MM.1S (cell line): ENCODE results near the gene IFT80.

Source experiments
- DNase-seq: peaks from one replicate; pipeline ENCODE4 v3.0.0-alpha.2; 2015
- H2AFZ ChIP-seq: fragments of 300-600 bp; sonication (generic); 2 replicates; pipeline ENCODE4 v1.6.0; 2016; ENCODE audit warnings: antibody characterized with exemption, low read length
- H3F3A ChIP-seq: fragments of 300-600 bp; sonication (generic); 2 replicates; pipeline ENCODE4 v1.6.1; 2016; ENCODE audit warnings: mild to moderate bottlenecking, antibody characterized with exemption, low read length, moderate library complexity, mixed read lengths; ENCODE audit not compliant: insufficient read depth
- H3K27ac ChIP-seq: fragments of 300-600 bp; sonication (generic); 2 replicates; pipeline ENCODE4 v1.5.1; 2016; ENCODE audit warnings: mild to moderate bottlenecking, low read length
- H3K27me3 ChIP-seq: fragments of 300-600 bp; sonication (generic); replicated peaks from 2 replicates; pipeline ENCODE4 v1.6.0; 2016; ENCODE audit warnings: low read length; ENCODE audit not compliant: insufficient read depth
- H3K36me3 ChIP-seq: fragments of 300-600 bp; sonication (generic); replicated peaks from 2 replicates; pipeline ENCODE4 v1.6.1; 2016; ENCODE audit warnings: mild to moderate bottlenecking, low read length, mixed read lengths; ENCODE audit not compliant: insufficient read depth
- H3K4me1 ChIP-seq: fragments of 300-600 bp; sonication (generic); 2 replicates; pipeline ENCODE4 v1.6.1; 2016; ENCODE audit warnings: low read length, mixed read lengths
- H3K4me2 ChIP-seq: fragments of 300-600 bp; sonication (generic); 2 replicates; pipeline ENCODE4 v1.6.0; 2016; ENCODE audit warnings: low read depth, low read length
- H3K4me3 ChIP-seq: fragments of 300-600 bp; sonication (generic); 2 replicates; pipeline ENCODE4 v1.5.1; 2016; ENCODE audit warnings: low read length, mixed read lengths
- H3K79me2 ChIP-seq: fragments of 300-600 bp; sonication (generic); 2 replicates; pipeline ENCODE4 v1.6.1; 2016; ENCODE audit warnings: mixed run types, low read length, mixed read lengths
- H3K9ac ChIP-seq: fragments of 300-600 bp; sonication (generic); 2 replicates; pipeline ENCODE4 v1.6.1; 2016; ENCODE audit warnings: low read length, mixed read lengths
- H3K9me2 ChIP-seq: fragments of 300-600 bp; sonication (generic); replicated peaks from 2 replicates; pipeline ENCODE4 v1.6.1; 2016; ENCODE audit warnings: mild to moderate bottlenecking, low read length, mixed read lengths; ENCODE audit not compliant: insufficient read depth
- H3K9me3 ChIP-seq: fragments of 300-600 bp; sonication (generic); replicated peaks from 2 replicates; pipeline ENCODE4 v1.6.1; 2016; ENCODE audit warnings: mild to moderate bottlenecking, low read length, mixed read lengths; ENCODE audit not compliant: insufficient read depth
- H4K20me1 ChIP-seq: fragments of 300-600 bp; sonication (generic); 2 replicates; pipeline ENCODE4 v1.6.1; 2016; ENCODE audit warnings: mild to moderate bottlenecking, low read length, moderate library complexity, mixed read lengths; ENCODE audit not compliant: insufficient read depth
- CTCF ChIP-seq: fragments of 300-600 bp; sonication (generic); IDR thresholded peaks from 2 replicates; pipeline ENCODE4 v1.5.1; 2016; ENCODE audit warnings: antibody characterized with exemption, low read length, mixed read lengths
- EZH2 ChIP-seq: fragments of 300-600 bp; sonication (generic); optimal IDR thresholded peaks from 2 replicates; pipeline ENCODE3; 2017; ENCODE audit warnings: low read depth, mild to moderate bottlenecking, antibody characterized with exemption, low read length, mixed read lengths
- EZH2phosphoT487 ChIP-seq: fragments of 300-600 bp; sonication (generic); IDR thresholded peaks from 2 replicates; pipeline ENCODE4 v1.6.1; 2018; ENCODE audit warnings: antibody characterized with exemption, low read length

The IFT80 gene

GRCh38 chr3:160278210-160278609 is 120.8 kb downstream of the IFT80 start:
- Histone ChIP-seq H3K9me3 (no peaks in the 10 kb centered on the region), H3K27me3 (no peaks in the 10 kb centered on the region), H3K27ac (no peak overlapping the region), H2AFZ (no peak overlapping the region), H3F3A (no peaks in the 10 kb centered on the region), H4K20me1 (no peaks in the 10 kb centered on the region), H3K36me3 (no peaks in the 10 kb centered on the region), H3K79me2 (no peaks in the 10 kb centered on the region), H3K9me2 (no peaks in the 10 kb centered on the region), H3K9ac (no peak overlapping the region), H3K4me1 (no peaks in the 10 kb centered on the region), H3K4me2 (no peak overlapping the region), H3K4me3 (no peak overlapping the region)
- no peak for DNase-seq
- TF ChIP-seq EZH2phosphoT487: no peak
- no peak for TF ChIP-seq EZH2
- TF ChIP-seq CTCF: no peak

- H3K4me1 ChIP-seq: no peaks in the 10 kb centered on the region
- no peak for DNase-seq
Measured at GRCh38 chr3:160265088-160265487, 133.9 kb downstream of the IFT80 start.

GRCh38 chr3:160260587-160261270 is 138.3 kb downstream of the IFT80 start:
- H4K20me1 ChIP-seq: no peaks in the 10 kb centered on the region
- no peaks in the 10 kb centered on the region for H3K79me2 ChIP-seq
- DNase-seq: peak; percentile 24
- no peak overlapping the region for H2AFZ ChIP-seq
- no peaks in the 10 kb centered on the region for H3K9me3 ChIP-seq
- H3K4me1 ChIP-seq: 0 out of 2 replicates have a peak, but pooled peaks cover 4% of the 10 kb centered on the region
- H3K27me3 ChIP-seq: no peaks in the 10 kb centered on the region
- 0 out of 2 replicates have a peak overlapping the region, but pooled peaks have one; percentile 1 for H3K4me2 ChIP-seq
- no peaks in the 10 kb centered on the region for H3K9me2 ChIP-seq
- TF ChIP-seq EZH2 (no peak), EZH2phosphoT487 (no peak), CTCF (no peak)
- no peaks in the 10 kb centered on the region for H3K36me3 ChIP-seq
- no peak overlapping the region for H3K27ac ChIP-seq
- H3K4me3 ChIP-seq: no peak overlapping the region
- H3K9ac ChIP-seq: no peak overlapping the region
- no peaks in the 10 kb centered on the region for H3F3A ChIP-seq

More at GRCh38 chr3:160265088-160265487, 133.9 kb downstream of the IFT80 start:
- TF ChIP-seq EZH2 (no peak), EZH2phosphoT487 (no peak), CTCF (no peak)
- H4K20me1 ChIP-seq: no peaks in the 10 kb centered on the region
- no peaks in the 10 kb centered on the region for H3K36me3 ChIP-seq
- no peaks in the 10 kb centered on the region for H3K9me2 ChIP-seq
- no peaks in the 10 kb centered on the region for H3K79me2 ChIP-seq
- no peaks in the 10 kb centered on the region for H3K9me3 ChIP-seq
- no peaks in the 10 kb centered on the region for H3F3A ChIP-seq
- no peak overlapping the region for H3K27ac ChIP-seq
- no peak overlapping the region for H2AFZ ChIP-seq
- no peak overlapping the region for H3K4me2 ChIP-seq
- no peaks in the 10 kb centered on the region for H3K27me3 ChIP-seq
- H3K4me3 ChIP-seq: no peak overlapping the region
- H3K9ac ChIP-seq: no peak overlapping the region
